Ectodermal cell (in vitro differentiated cells): Measurements from ENCODE around the gene PCGF2.

ENCODE experiments used
- H3K27ac ChIP-seq: 2 replicates; pipeline ENCODE4 v1.7.0; 2013; ENCODE audit warnings: mild to moderate bottlenecking, low read depth, low read length; ENCODE audit not compliant: insufficient read depth, poor library complexity, severe bottlenecking
- H3K27me3 ChIP-seq: 2 replicates; pipeline ENCODE4 v1.7.0; 2013; ENCODE audit warnings: mild to moderate bottlenecking, low read length; ENCODE audit not compliant: insufficient read depth, control insufficient read depth, poor library complexity, severe bottlenecking
- H3K36me3 ChIP-seq: one replicate; pipeline ENCODE4 v1.7.0; 2013; ENCODE audit warnings: low read length; ENCODE audit not compliant: control insufficient read depth, insufficient read depth
- H3K4me1 ChIP-seq: one replicate; pipeline ENCODE4 v1.7.0; 2013; ENCODE audit warnings: low read length; ENCODE audit not compliant: control insufficient read depth, insufficient read depth
- H3K4me3 ChIP-seq: 2 replicates; pipeline ENCODE4 v1.7.0; 2013; ENCODE audit warnings: low read depth, low read length, control low read depth; ENCODE audit not compliant: insufficient read depth
- H3K9me3 ChIP-seq: 2 replicates; pipeline ENCODE4 v1.7.0; 2013; ENCODE audit warnings: mild to moderate bottlenecking, low read length, moderate library complexity; ENCODE audit not compliant: control insufficient read depth
- WGBS, 2 experiments: methylation state at CpG; one replicate each; pipeline ENCODE4 v1.1.7; 2013; ENCODE audit warnings: missing lambda C conversion rate in 2 of 2; 5-methylcytosine and 5-hydroxymethylcytosine counted together

The PCGF2 gene

DNA sequence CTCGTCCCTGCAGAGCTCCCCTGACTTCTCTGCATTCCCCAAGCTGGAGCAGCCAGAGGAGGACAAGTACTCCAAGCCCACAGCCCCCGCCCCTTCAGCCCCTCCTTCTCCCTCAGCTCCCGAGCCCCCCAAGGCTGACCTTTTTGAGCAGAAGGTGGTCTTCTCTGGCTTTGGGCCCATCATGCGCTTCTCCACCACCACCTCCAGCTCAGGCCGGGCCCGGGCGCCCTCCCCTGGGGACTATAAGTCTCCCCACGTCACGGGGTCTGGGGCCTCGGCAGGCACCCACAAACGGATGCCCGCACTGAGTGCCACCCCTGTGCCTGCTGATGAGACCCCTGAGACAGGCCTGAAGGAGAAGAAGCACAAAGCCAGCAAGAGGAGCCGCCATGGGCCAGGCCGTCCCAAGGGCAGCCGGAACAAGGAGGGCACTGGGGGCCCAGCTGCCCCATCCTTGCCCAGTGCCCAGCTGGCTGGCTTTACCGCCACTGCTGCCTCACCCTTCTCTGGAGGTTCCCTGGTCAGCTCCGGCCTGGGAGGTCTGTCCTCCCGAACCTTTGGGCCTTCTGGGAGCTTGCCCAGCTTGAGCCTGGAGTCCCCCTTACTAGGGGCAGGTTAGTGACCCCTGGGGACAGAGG, 31.6 kb downstream of the PCGF2 start:
- Histone ChIP-seq H3K4me3 (no peak overlapping the region), H3K27me3 (peaks cover 16% of the 10 kb centered on the region), H3K27ac (no peak overlapping the region), H3K36me3 (peaks cover 10% of the 10 kb centered on the region), H3K4me1 (no peaks in the 10 kb centered on the region), H3K9me3 (no peaks in the 10 kb centered on the region)
- WGBS, 2 experiments: 89 to 91% methylated on average over 18 of the region's 18 CpGs

DNA sequence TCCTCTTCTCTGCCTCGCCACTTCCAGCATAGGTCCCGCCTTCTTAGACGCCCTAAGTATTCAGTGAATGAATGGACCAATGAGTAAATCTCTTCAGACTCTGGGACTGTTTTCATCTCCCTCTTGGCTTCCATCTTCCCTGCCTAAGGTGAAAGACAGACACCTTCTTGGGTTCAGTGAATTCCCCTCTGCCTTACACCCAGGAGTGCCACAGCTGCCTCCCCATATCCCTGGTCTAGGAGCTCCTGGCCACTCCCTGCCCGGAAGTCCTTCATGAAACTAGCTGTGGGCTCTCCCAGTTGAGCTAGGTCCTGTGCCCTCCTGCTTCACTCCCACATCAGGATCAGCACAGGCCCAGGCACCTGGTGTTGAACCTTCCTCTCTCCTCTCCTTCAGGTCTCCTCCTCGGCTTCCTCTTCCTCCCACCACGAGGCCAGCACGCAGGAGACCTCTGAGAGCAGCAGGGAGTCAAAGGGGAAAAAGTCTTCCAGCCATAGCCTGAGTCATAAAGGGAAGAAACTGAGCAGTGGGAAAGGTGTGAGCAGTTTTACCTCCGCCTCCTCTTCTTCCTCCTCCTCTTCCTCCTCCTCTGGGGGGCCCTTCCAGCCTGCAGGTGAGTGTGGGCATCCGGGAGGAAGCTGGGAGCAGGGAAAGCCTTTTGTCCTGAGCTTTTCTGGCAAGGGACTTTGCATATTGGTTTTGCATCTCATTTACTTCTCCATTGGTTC, 32.8 kb downstream of the PCGF2 start:
- no peak overlapping the region for H3K4me3 ChIP-seq
- no peaks in the 10 kb centered on the region for H3K4me1 ChIP-seq
- peaks cover 6% of the 10 kb centered on the region for H3K27me3 ChIP-seq
- H3K9me3 ChIP-seq: no peaks in the 10 kb centered on the region
- H3K27ac ChIP-seq: no peak overlapping the region
- H3K36me3 ChIP-seq: peaks cover 10% of the 10 kb centered on the region
- WGBS, 2 experiments: 54 to 64% methylated on average over 9 of the region's 9 CpGs

DNA sequence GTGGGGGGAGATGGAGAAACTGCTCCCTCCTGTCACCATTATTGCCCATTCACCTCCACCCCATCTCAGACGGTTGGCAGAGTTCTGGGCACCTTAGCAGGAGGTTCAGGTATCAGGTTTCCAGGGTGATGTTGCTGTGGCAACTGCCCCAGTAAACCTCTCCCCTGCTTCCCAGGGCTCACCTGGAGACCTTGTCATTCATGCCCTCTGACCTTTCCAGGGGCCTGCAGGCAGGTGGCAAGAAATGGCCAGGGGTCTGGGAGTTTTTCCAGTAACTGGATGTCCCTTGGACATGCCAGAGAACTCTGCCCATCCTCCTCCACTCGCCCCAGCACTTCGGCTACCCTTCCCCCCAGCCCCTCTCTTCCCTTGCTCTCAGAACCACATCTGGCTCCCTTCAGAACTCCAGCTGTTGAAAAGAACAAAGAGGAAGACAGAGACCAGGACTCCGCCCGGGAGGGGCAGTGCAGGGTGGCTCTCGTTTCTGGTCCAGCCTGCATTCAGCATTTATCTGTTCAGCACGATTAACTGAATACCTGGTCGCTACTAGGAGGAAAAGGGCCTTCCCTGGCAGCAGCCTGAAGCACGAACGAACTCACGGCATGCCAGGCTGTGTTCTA, 34.6 kb downstream of the PCGF2 start:
- H3K36me3 ChIP-seq: peaks cover 10% of the 10 kb centered on the region
- H3K4me3 ChIP-seq: no peak overlapping the region
- no peaks in the 10 kb centered on the region for H3K9me3 ChIP-seq
- H3K27me3 ChIP-seq: no peaks in the 10 kb centered on the region
- no peak overlapping the region for H3K27ac ChIP-seq
- no peaks in the 10 kb centered on the region for H3K4me1 ChIP-seq
- 81% methylated on average over 11 of the region's 11 CpGs for WGBS, 2 experiments

DNA sequence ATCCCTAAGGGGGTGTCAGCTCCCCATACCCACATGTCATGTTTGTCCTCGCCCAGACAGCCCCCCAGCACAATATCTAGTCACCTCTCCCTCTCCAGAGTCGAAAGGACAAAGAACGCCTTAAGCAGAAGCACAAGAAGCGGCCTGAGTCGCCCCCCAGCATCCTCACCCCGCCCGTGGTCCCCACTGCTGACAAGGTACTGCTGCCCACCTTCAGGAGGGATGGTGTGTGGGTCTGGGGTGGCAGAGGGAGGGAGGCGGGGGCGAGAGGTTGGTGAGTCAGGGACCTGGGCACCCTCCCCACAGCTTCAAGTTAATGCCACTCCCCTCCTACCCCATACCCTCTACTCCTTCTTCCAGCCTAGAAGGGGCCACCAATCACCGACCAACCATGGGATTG, 35.5 kb downstream of the PCGF2 start:
- H3K27ac ChIP-seq: no peak overlapping the region
- H3K4me3 ChIP-seq: no peak overlapping the region
- H3K27me3 ChIP-seq: no peaks in the 10 kb centered on the region
- peaks cover under 1% of the 10 kb centered on the region for H3K4me1 ChIP-seq
- H3K9me3 ChIP-seq: no peaks in the 10 kb centered on the region
- WGBS, 2 experiments: 95 to 96% methylated on average over 9 to 10 of the region's 10 CpGs
- peaks cover 9% of the 10 kb centered on the region for H3K36me3 ChIP-seq

DNA sequence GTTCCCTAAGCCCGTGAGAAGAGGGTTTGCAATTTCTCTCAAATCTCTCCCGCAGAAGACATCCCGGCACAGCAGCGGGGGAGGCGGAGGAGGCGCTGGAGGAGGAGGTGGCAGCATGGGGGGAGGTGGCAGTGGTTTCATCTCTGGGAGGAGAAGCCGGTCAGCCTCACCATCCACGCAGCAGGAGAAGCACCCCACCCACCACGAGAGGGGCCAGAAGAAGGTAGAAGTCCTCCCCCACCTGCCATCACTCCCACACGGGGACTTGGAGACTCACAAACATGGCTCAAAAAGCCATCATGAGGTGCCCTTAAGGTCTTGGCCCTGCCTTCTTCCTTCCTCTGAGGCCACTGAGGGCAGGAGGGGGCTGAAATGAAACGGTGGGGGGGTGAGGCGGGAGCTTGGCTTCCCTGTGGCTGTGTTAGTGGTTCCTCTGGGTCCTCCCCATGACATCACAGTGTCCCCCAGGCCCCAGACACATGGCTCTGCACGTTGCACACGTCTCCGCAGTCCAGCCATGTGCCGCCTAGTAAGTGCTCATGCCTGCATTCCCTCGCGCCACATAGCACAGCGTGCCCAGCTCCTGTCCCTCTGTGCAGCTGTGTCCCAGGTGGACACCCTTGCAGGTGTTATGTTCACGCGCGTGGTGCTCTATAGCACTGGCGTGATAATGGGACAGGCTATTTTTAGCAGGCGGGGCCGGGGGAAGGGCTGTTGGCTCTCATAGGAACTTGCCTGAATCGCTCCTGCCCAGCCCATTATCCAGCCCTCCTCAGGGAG, 36.2 kb downstream of the PCGF2 start:
- WGBS, 2 experiments: 91% methylated on average over 26 of the region's 26 CpGs
- Histone ChIP-seq H3K27ac (no peak overlapping the region), H3K27me3 (no peaks in the 10 kb centered on the region), H3K36me3 (peaks cover 3% of the 10 kb centered on the region), H3K4me3 (no peak overlapping the region), H3K4me1 (peaks cover 6% of the 10 kb centered on the region), H3K9me3 (no peaks in the 10 kb centered on the region)

DNA sequence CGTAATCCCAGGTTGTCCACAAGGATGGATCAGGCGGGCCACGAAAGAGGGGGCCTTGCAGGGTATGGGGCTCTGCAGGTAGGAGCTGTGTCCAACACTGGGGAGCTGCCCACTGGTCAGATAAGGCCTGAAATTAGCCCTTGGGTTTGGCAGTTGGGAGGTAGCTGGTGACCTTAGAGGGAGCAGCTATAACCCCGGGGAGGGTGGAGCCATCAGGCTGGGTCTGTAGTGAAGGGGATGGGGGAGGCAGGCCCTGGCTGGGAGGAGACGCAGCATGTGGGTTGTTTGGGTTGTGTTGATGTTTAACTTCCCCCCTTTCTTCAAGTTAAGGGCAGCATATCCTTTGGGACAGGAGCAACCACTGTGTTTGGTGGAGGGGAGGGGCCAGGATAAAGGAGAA, 37.2 kb downstream of the PCGF2 start:
- Histone ChIP-seq H3K36me3 (peaks cover 3% of the 10 kb centered on the region), H3K27ac (no peak overlapping the region), H3K27me3 (peaks cover 10% of the 10 kb centered on the region), H3K9me3 (no peaks in the 10 kb centered on the region), H3K4me1 (peaks cover 16% of the 10 kb centered on the region), H3K4me3 (no peak overlapping the region)
- WGBS, 2 experiments: 89% methylated on average over 5 of the region's 5 CpGs

DNA sequence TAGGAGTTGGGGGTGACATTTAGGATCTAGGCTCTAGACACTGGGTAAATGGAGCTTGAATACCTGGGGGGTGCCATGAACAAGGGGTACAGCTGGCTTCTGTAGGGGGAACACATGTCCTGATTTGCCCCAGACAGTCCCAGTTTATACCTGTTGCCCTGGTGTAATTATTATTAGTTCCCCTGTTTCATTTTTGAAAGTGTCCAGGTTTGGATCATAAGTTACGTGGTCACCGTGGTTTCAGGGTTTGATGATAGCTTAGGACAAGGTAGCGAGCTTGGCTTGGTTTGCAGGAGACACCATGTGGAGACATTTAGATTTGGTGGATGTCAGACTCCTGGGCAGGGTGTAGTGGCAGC, 37.6 kb downstream of the PCGF2 start:
- Histone ChIP-seq H3K36me3 (peaks cover 3% of the 10 kb centered on the region), H3K4me1 (peaks cover 17% of the 10 kb centered on the region), H3K9me3 (no peaks in the 10 kb centered on the region)

DNA sequence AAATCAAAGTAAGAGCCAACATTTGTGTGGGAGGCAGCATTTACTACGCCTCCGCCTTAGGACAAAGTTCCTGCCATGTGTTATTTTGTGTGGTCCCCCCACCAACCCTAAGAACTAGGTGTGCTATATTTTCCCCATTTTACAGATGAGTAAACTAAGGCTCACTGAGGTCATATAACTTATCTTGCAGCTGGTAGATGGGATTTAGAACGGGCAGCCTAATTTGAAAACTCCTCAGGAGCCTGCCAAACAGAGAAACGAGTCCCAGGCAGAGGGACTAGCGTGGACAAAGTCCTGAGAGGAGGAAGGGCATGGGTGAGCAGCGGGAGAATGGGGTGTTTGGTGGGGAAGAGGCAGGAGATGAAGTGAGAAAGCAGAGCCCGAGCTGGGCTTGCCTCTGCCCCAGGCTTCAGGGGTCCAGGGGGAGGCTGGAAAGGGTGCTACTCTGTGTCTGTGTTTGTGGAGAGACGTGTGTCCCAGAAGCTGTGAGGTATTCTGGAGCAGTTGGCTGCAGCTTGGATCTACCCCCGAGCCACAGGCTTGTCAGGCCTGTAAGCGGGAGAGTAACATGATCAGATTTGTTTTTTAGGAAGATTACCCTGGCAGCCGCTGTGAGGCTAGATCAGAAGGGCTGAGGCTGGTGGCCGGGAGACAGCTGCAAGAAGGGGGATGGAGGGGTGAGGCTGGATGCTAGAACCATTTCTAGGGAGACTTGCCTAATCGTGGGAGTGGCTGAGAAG, 38.1 kb downstream of the PCGF2 start:
- peaks cover 3% of the 10 kb centered on the region for H3K36me3 ChIP-seq
- H3K4me3 ChIP-seq: no peak overlapping the region
- H3K9me3 ChIP-seq: no peaks in the 10 kb centered on the region
- 79 to 84% methylated on average over 13 of the region's 13 CpGs for WGBS, 2 experiments
- H3K4me1 ChIP-seq: peaks cover 17% of the 10 kb centered on the region
- H3K27ac ChIP-seq: no peak overlapping the region
- peaks cover 14% of the 10 kb centered on the region for H3K27me3 ChIP-seq

More for the DNA sequence above, 37.6 kb downstream of the PCGF2 start:
- no peak overlapping the region for H3K4me3 ChIP-seq
- WGBS, 2 experiments: 94 to 98% methylated on average over 3 of the region's 3 CpGs
- no peak overlapping the region for H3K27ac ChIP-seq
- H3K27me3 ChIP-seq: peaks cover 14% of the 10 kb centered on the region

DNA sequence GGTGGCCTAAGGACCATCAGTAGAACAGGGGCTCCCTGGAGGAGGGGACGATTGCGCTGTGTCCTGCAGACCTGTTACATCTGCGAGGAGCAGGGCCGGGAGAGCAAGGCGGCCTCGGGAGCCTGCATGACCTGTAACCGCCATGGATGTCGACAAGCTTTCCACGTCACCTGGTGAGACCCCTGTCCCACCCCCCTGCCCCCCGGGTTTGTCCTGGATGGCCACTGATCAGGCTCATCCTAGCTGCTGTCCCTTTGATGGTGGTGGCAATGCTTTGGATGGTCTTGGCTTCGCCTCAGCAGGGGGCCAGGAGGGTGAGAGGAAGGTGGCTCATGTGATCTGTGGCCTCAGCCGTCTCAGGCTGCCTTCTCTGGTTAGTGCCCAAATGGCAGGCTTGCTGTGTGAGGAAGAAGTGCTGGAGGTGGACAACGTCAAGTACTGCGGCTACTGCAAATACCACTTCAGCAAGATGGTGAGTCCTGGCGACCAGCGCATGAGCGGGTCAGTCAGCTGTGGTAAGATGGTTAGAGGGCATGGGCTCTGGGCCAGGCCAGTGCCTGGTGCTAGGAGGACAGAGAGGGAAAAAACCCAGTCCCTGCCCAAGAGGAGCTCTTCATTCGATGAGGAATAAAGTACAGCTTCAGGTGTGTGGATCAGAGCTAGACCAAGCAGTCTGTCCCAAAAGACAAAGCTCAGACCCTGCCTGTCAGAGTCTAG, 38.9 kb downstream of the PCGF2 start:
- Histone ChIP-seq H3K27ac (no peak overlapping the region), H3K4me3 (no peak overlapping the region), H3K36me3 (peaks cover 3% of the 10 kb centered on the region), H3K9me3 (no peaks in the 10 kb centered on the region), H3K27me3 (peaks cover 20% of the 10 kb centered on the region), H3K4me1 (peaks cover 17% of the 10 kb centered on the region)
- 93 to 94% methylated on average over 18 of the region's 18 CpGs for WGBS, 2 experiments
